GM12878 (cell line): ENCODE measurements around the gene SLC38A9. TPM values are rescaled to one million over a fixed set of nuclear protein-coding genes. Genes with fewer than 3 reads are reported as not detected.

Experiments used
- ATAC-seq: fragments of 200-7000 bp; cut with Tn5 transposase; 3 replicates; pipeline ENCODE4 v1.9.1; 2020; ENCODE audit warnings: mild to moderate bottlenecking, moderate library complexity
- BruUV-seq: library from RNA; stranded (reverse); fragments of 400-500 nt; replicated peaks from 2 replicates; lab custom pipeline; 2021; lab: Mats Ljungman, UMichigan
- CTCF ChIA-PET: fragments of 300-600 bp; sonication (Branson Sonifier 250); formaldehyde crosslinking; extraction: SDS; loops from one replicate; lab custom pipeline; 2021; ENCODE audit warnings: inconsistent platforms; lab: Yijun Ruan, JAX
- POLR2A ChIA-PET: fragments of 350-600 bp; formaldehyde crosslinking; extraction: SDS; loops from one replicate; lab custom pipeline; 2021; ENCODE audit warnings: inconsistent platforms; lab: Charles Lee
- RAD21 ChIA-PET: fragments of 300-600 bp; sonication (Branson Sonifier 250); formaldehyde crosslinking; loops from one replicate; lab custom pipeline; 2023; ENCODE audit warnings: antibody characterized with exemption; ENCODE audit not compliant: unreplicated experiment; lab: Charles Lee
- SMC1A ChIA-PET: fragments of 300-600 bp; sonication (Branson Sonifier 250); formaldehyde crosslinking; loops from one replicate; lab custom pipeline; 2023; ENCODE audit not compliant: unreplicated experiment, uncharacterized antibody; lab: Charles Lee
- DNase-seq: peaks from one replicate; pipeline ENCODE4 v3.0.0-alpha.2; 2011; ENCODE audit warnings: low read depth, low spot score
- FAIRE-seq: peaks from 3 replicates; lab custom pipeline; 2011; peaks lifted over from hg19 to GRCh38; lab: Jason Lieb, UNC
- H2AFZ ChIP-seq: 2 replicates; pipeline ENCODE4 v1.6.0; 2011; ENCODE audit warnings: low read depth, low read length, control low read depth; ENCODE audit not compliant: control insufficient read depth
- H3K27ac ChIP-seq: 2 replicates; pipeline ENCODE4 v1.5.1; 2011; ENCODE audit warnings: control low read depth; ENCODE audit not compliant: control insufficient read depth, insufficient read depth
- H3K27me3 ChIP-seq, 2 experiments: replicated peaks in 1 of 2; 2 replicates each; pipeline versions ENCODE4 v1.6.0 to v1.6.1; 2011; ENCODE audit warnings: low read length in 1 of 2; ENCODE audit not compliant: control insufficient read depth in 2 of 2, insufficient read depth in 2 of 2
- H3K36me3 ChIP-seq, 2 experiments: 2 replicates each; pipeline ENCODE4 v1.5.1; 2011; ENCODE audit warnings: low read length in 1 of 2; ENCODE audit not compliant: control insufficient read depth in 2 of 2, insufficient read depth in 2 of 2
- H3K4me1 ChIP-seq: 2 replicates; pipeline ENCODE4 v1.6.1; 2011; ENCODE audit warnings: mild to moderate bottlenecking, low read length, moderate library complexity, mixed read lengths; ENCODE audit not compliant: control insufficient read depth, insufficient read depth
- H3K4me2 ChIP-seq: 2 replicates; pipeline ENCODE4 v1.6.0; 2011; ENCODE audit warnings: control low read depth; ENCODE audit not compliant: control insufficient read depth, insufficient read depth
- H3K4me3 ChIP-seq: fragments of 200-600 bp; sonication (generic); 2 replicates; pipeline ENCODE4 v1.5.1; 2016
- H3K79me2 ChIP-seq: 2 replicates; pipeline ENCODE4 v1.6.0; 2011; ENCODE audit warnings: low read length; ENCODE audit not compliant: control insufficient read depth, insufficient read depth
- H3K9ac ChIP-seq: 2 replicates; pipeline ENCODE4 v1.8.0; 2011; ENCODE audit warnings: low read length, control low read depth, mixed read lengths; ENCODE audit not compliant: control insufficient read depth, insufficient read depth
- H3K9me3 ChIP-seq: replicated peaks from 3 replicates; pipeline ENCODE4 v1.5.1; 2011; ENCODE audit warnings: mild to moderate bottlenecking, low read length; ENCODE audit not compliant: control insufficient read depth, insufficient read depth
- H4K20me1 ChIP-seq: 2 replicates; pipeline ENCODE4 v1.6.0; 2011; ENCODE audit not compliant: control insufficient read depth, insufficient read depth
- CEBPZ ChIP-seq: fragments of 150-350 bp; IDR thresholded peaks from 2 replicates; pipeline ENCODE4 v1.6.1; 2016; ENCODE audit warnings: low read depth, low read length
- EZH2 ChIP-seq: IDR thresholded peaks from 2 replicates; pipeline ENCODE4 v1.6.1; 2012; ENCODE audit warnings: low read depth, mild to moderate bottlenecking, control low read depth, inconsistent platforms, low read length, borderline replicate concordance; ENCODE audit not compliant: control insufficient read depth
- NFYB ChIP-seq: IDR thresholded peaks from 2 replicates; pipeline ENCODE4 v1.6.1; 2011; ENCODE audit warnings: low read depth, mild to moderate bottlenecking, low read length, improper control_type of control experiment, moderate library complexity; ENCODE audit not compliant: insufficient read depth
- NR2C2 ChIP-seq: IDR thresholded peaks from 2 replicates; pipeline ENCODE4 v1.6.1; 2011; ENCODE audit warnings: borderline replicate concordance, low read depth; ENCODE audit not compliant: control insufficient read depth, insufficient read length
- SUZ12 ChIP-seq: fragments of 200-600 bp; sonication (generic); IDR thresholded peaks from one replicate; pipeline ENCODE4 v1.6.1; 2018; ENCODE audit warnings: antibody characterized with exemption, mild to moderate bottlenecking; ENCODE audit not compliant: unreplicated experiment
- TCF12 ChIP-seq: IDR thresholded peaks from 2 replicates; pipeline ENCODE4 v1.6.1; 2011; ENCODE audit warnings: low read depth, mild to moderate bottlenecking, low read length
- ZZZ3 ChIP-seq: IDR thresholded peaks from 2 replicates; pipeline ENCODE4 v1.6.1; 2011; ENCODE audit warnings: low read depth; ENCODE audit not compliant: control insufficient read depth, insufficient read length
- WGBS: methylation state at CpG from one replicate; pipeline ENCODE4 v1.1.6; 2016; ENCODE audit warnings: low lambda C conversion rate; ENCODE audit not compliant: insufficient replicate concordance, insufficient coverage; ENCODE audit errors: missing lambda C conversion rate; 5-methylcytosine and 5-hydroxymethylcytosine counted together
- in situ Hi-C: fragments of 300-500 bp; cut with MboI; formaldehyde crosslinking; loops from 9 replicates; pipeline ENCODE4 v1.14.3; 2018; ENCODE audit warnings: mixed read lengths
- intact Hi-C: fragments of 100-400 bp; cut with micrococcal nuclease; formaldehyde crosslinking; loops from one replicate; pipeline ENCODE4 v1.14.2; 2022; ENCODE audit not compliant: unreplicated experiment
- polyA plus RNA-seq, 11 experiments: library from polyadenylated mRNA; depleted of rRNA in 4 of 11; unstranded in 6 of 11; stranded (reverse) in 5 of 11; fragments of >200 nt; fragmentation: Nextera tagmentation in 4 of 11; fragmentation: Illumina TruSeq in 1 of 11; extraction: Ambion mirVana in 4 of 11; extraction: Trizol in 1 of 11; gene quantifications; 1 replicate in 1 of 11; 2 replicates in 10 of 11; pipeline versions ENCODE4 v1.2.1 to v1.2.3, GENCODE V29; 2011 to 2016; ENCODE audit warnings: inconsistent platforms in 2 of 11, missing spikeins in 2 of 11, low read depth in 1 of 11
- total RNA-seq, 4 experiments: library from RNA; depleted of rRNA in 3 of 4; stranded (reverse); fragments of >200 nt in 3 of 4; fragmentation: Illumina TruSeq in 1 of 4; extraction: Trizol in 1 of 4; gene quantifications; 2 replicates each; pipeline versions ENCODE4 v1.2.1 to v1.2.3, GENCODE V29; 2013 to 2021
- TF ChIP-seq, protein P1 (sequence below): IDR thresholded peaks from 2 replicates; pipeline ENCODE4 v1.6.1; 2011; ENCODE audit warnings: borderline replicate concordance, low read depth, mild to moderate bottlenecking, moderate library complexity, low read length; ENCODE audit not compliant: insufficient read depth, poor library complexity, severe bottlenecking
- TF ChIP-seq, protein P2 (sequence below), 3 experiments: IDR thresholded peaks in 2 of 3; conservative IDR thresholded peaks in 1 of 3; 2 replicates each; pipeline ENCODE4 v1.5.1; 2011; ENCODE audit warnings: low read depth in 3 of 3, low read length in 3 of 3, mild to moderate bottlenecking in 3 of 3, control low read depth in 2 of 3, moderate library complexity in 2 of 3, inconsistent platforms in 1 of 3, mixed read lengths in 1 of 3; ENCODE audit not compliant: control insufficient read depth in 2 of 3, insufficient read depth in 1 of 3; ENCODE audit errors: extremely low read depth in 1 of 3
- TF ChIP-seq, protein P3 (sequence below): fragments of 450-650 bp; IDR thresholded peaks from 2 replicates; pipeline ENCODE4 v1.6.1; 2016; ENCODE audit warnings: mild to moderate bottlenecking

SLC38A9 gene
- total and polyA plus RNA-seq, 10 of the 15 experiments (the other 5 are each of a cell fraction or from before 2014, with no cell fraction given): 8.5 to 35.1 (median 23.0) TPM

- TF ChIP-seq CEBPZ: no peak
These were observed 102.7 kb downstream of the SLC38A9 start (continued) for GRCh38 chr5:55609413-55609812.

- Histone ChIP-seq H3K36me3 (no peaks in the 10 kb centered on the region), H3K4me2 (no peak overlapping the region), H2AFZ (no peak overlapping the region), H4K20me1 (no peaks in the 10 kb centered on the region), H3K9me3 (no peaks in the 10 kb centered on the region; the same call in 2 of the 3 replicates), H3K27me3 (no peaks in the 10 kb centered on the region), H3K27ac (no peak overlapping the region), H3K79me2 (no peaks in the 10 kb centered on the region)
- intact Hi-C loops (no loop called here), in situ Hi-C loops (no loop called here)
- ChIA-PET CTCF (no interaction called here), POLR2A (no interaction called here), RAD21 (no interaction called here), SMC1A (interaction anchor here (1.4 kb wide), 1 partner anchor 27 kb away, joined by 4 read pairs; no protein-coding TSS in a partner anchor)
- no TSS peak for BruUV-seq
- DNase-seq (no peak), ATAC-seq (no peak), FAIRE-seq (no peak)
- WGBS: 72% methylated on average over 6 of the region's 6 CpGs
- TF ChIP-seq, protein P1, sequence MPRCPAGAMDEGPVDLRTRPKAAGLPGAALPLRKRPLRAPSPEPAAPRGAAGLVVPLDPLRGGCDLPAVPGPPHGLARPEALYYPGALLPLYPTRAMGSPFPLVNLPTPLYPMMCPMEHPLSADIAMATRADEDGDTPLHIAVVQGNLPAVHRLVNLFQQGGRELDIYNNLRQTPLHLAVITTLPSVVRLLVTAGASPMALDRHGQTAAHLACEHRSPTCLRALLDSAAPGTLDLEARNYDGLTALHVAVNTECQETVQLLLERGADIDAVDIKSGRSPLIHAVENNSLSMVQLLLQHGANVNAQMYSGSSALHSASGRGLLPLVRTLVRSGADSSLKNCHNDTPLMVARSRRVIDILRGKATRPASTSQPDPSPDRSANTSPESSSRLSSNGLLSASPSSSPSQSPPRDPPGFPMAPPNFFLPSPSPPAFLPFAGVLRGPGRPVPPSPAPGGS: no peak
- no peak for TF ChIP-seq ZZZ3
- TF ChIP-seq TCF12: no peak
- TF ChIP-seq NR2C2: no peak
- TF ChIP-seq NFYB: no peak
- TF ChIP-seq, protein P2, sequence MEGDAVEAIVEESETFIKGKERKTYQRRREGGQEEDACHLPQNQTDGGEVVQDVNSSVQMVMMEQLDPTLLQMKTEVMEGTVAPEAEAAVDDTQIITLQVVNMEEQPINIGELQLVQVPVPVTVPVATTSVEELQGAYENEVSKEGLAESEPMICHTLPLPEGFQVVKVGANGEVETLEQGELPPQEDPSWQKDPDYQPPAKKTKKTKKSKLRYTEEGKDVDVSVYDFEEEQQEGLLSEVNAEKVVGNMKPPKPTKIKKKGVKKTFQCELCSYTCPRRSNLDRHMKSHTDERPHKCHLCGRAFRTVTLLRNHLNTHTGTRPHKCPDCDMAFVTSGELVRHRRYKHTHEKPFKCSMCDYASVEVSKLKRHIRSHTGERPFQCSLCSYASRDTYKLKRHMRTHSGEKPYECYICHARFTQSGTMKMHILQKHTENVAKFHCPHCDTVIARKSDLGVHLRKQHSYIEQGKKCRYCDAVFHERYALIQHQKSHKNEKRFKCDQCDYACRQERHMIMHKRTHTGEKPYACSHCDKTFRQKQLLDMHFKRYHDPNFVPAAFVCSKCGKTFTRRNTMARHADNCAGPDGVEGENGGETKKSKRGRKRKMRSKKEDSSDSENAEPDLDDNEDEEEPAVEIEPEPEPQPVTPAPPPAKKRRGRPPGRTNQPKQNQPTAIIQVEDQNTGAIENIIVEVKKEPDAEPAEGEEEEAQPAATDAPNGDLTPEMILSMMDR (IDR thresholded peaks at IDR 0.05 in 2 of 3, conservative IDR thresholded peaks at IDR 0.05 in 1 of 3; ENCODE audit: control insufficient read depth in 2 of 3, extremely low read depth in 1 of 3, insufficient read depth in 1 of 3, low read depth in 3 of 3, low read length in 3 of 3): no peak
- no peak for TF ChIP-seq SUZ12
- TF ChIP-seq EZH2: no peak
- TF ChIP-seq, protein P3, sequence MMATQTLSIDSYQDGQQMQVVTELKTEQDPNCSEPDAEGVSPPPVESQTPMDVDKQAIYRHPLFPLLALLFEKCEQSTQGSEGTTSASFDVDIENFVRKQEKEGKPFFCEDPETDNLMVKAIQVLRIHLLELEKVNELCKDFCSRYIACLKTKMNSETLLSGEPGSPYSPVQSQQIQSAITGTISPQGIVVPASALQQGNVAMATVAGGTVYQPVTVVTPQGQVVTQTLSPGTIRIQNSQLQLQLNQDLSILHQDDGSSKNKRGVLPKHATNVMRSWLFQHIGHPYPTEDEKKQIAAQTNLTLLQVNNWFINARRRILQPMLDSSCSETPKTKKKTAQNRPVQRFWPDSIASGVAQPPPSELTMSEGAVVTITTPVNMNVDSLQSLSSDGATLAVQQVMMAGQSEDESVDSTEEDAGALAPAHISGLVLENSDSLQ: no peak
- TF ChIP-seq, all 136 proteins: peak for 0
- H3K9ac ChIP-seq: no peak overlapping the region
- H3K4me3 ChIP-seq: no peak overlapping the region
- no peaks in the 10 kb centered on the region for H3K4me1 ChIP-seq
These were observed 103.4 kb downstream of the SLC38A9 start for GRCh38 chr5:55608595-55609349.
